Erythroblast (primary cell): ENCODE data around the gene SUGCT.

ENCODE experiments used
- DNase-seq, 2 experiments: peaks; one replicate each; lab custom pipeline; 2025; lab: John Stamatoyannopoulos, UW
- GATA1 ChIP-seq: IDR thresholded peaks from 2 replicates; pipeline ENCODE4 v1.6.1; 2011; ENCODE audit warnings: low read depth, mild to moderate bottlenecking, control low read depth, low read length, moderate library complexity
- POLR2A ChIP-seq: IDR thresholded peaks from 2 replicates; pipeline ENCODE4 v1.6.1; 2011; ENCODE audit warnings: mild to moderate bottlenecking, low read length

Gene SUGCT

GRCh38 chr7:40848541-40849221 is 713.9 kb downstream of the SUGCT start:
- TF ChIP-seq POLR2A: no peak
- no peak for DNase-seq

GRCh38 chr7:40850017-40850416 is 715.2 kb downstream of the SUGCT start:
- no peak for DNase-seq
- TF ChIP-seq POLR2A (no peak), GATA1 (no peak)

- no peak for TF ChIP-seq POLR2A
- no peak for TF ChIP-seq GATA1
- DNase-seq: no peak
Measured at GRCh38 chr7:40851001-40851400, 716.2 kb downstream of the SUGCT start.

GRCh38 chr7:40859076-40859475 is 724.3 kb downstream of the SUGCT start:
- TF ChIP-seq POLR2A: no peak
- no peak for TF ChIP-seq GATA1
- no peak for DNase-seq

- TF ChIP-seq POLR2A: no peak
- no peak for TF ChIP-seq GATA1
- no peak for DNase-seq
Measured at GRCh38 chr7:40859965-40860543, 725.2 kb downstream of the SUGCT start.

GRCh38 chr7:40865441-40866233 is 730.8 kb downstream of the SUGCT start:
- no peak for DNase-seq
- TF ChIP-seq POLR2A: no peak
- TF ChIP-seq GATA1: no peak

GRCh38 chr7:40866601-40867000 is 731.8 kb downstream of the SUGCT start:
- TF ChIP-seq POLR2A (no peak), GATA1 (no peak)
- DNase-seq: no peak

GRCh38 chr7:40870108-40870507 is 735.3 kb downstream of the SUGCT start:
- DNase-seq: no peak
- TF ChIP-seq POLR2A (no peak), GATA1 (no peak)

GRCh38 chr7:40873248-40873647 is 738.4 kb downstream of the SUGCT start:
- no peak for DNase-seq
- TF ChIP-seq POLR2A (no peak), GATA1 (no peak)

- TF ChIP-seq POLR2A: no peak
- no peak for DNase-seq
Measured at GRCh38 chr7:40874756-40875155, 740.0 kb downstream of the SUGCT start.

GRCh38 chr7:40876601-40877000 is 741.8 kb downstream of the SUGCT start:
- no peak for DNase-seq
- no peak for TF ChIP-seq GATA1
- no peak for TF ChIP-seq POLR2A

GRCh38 chr7:40879941-40880543 is 745.2 kb downstream of the SUGCT start:
- TF ChIP-seq POLR2A (no peak), GATA1 (no peak)
- DNase-seq: no peak

GRCh38 chr7:40880581-40880980 is 745.8 kb downstream of the SUGCT start:
- no peak for TF ChIP-seq POLR2A
- no peak for TF ChIP-seq GATA1
- no peak for DNase-seq

GRCh38 chr7:40881405-40881926 is 746.7 kb downstream of the SUGCT start:
- no peak for DNase-seq
- no peak for TF ChIP-seq POLR2A
- TF ChIP-seq GATA1: no peak
